Endothelial cell of umbilical vein (primary cell): ENCODE results near the gene MPP3.

Source experiments
- EZH2 ChIP-seq: IDR thresholded peaks from 2 replicates; pipeline ENCODE4 v1.6.1; 2012; ENCODE audit warnings: borderline replicate concordance, low read depth, mild to moderate bottlenecking, moderate library complexity, low read length, inconsistent platforms; ENCODE audit not compliant: severe bottlenecking
- FOS ChIP-seq: IDR thresholded peaks from 2 replicates; pipeline ENCODE4 v1.6.1; 2011; ENCODE audit warnings: mild to moderate bottlenecking, low read length, moderate library complexity, borderline replicate concordance; ENCODE audit not compliant: insufficient read depth
- JUN ChIP-seq: IDR thresholded peaks from 2 replicates; pipeline ENCODE4 v1.6.1; 2011; ENCODE audit warnings: borderline replicate concordance, low read depth; ENCODE audit not compliant: insufficient read length, insufficient read depth
- MYC ChIP-seq: IDR thresholded peaks from one replicate; pipeline ENCODE4 v1.6.1; 2011; ENCODE audit warnings: mild to moderate bottlenecking, low read depth, low read length
- POLR2A ChIP-seq: IDR thresholded peaks from 2 replicates; pipeline ENCODE4 v1.6.1; 2012; ENCODE audit warnings: low read depth, mild to moderate bottlenecking, control low read depth, low read length
- POLR2AphosphoS5 ChIP-seq: IDR thresholded peaks from 2 replicates; pipeline ENCODE4 v1.6.1; 2012; ENCODE audit warnings: low read depth, mild to moderate bottlenecking, control low read depth, low read length, moderate library complexity; ENCODE audit not compliant: insufficient read depth
- TF ChIP-seq, protein P1 (sequence below), 2 donors: IDR thresholded peaks; 1 replicate in 1 of 2; 2 replicates in 1 of 2; pipeline ENCODE4 v1.5.1; 2011; ENCODE audit warnings: low read length in 2 of 2, mild to moderate bottlenecking in 2 of 2, moderate library complexity in 2 of 2, control low read depth in 1 of 2, inconsistent platforms in 1 of 2, low read depth in 1 of 2; ENCODE audit not compliant: insufficient read depth in 1 of 2; ENCODE audit errors: extremely low read depth in 1 of 2
- TF ChIP-seq, protein P2 (sequence below): IDR thresholded peaks from 2 replicates; pipeline ENCODE4 v1.6.1; 2011; ENCODE audit not compliant: insufficient read depth, insufficient read length

DNA sequence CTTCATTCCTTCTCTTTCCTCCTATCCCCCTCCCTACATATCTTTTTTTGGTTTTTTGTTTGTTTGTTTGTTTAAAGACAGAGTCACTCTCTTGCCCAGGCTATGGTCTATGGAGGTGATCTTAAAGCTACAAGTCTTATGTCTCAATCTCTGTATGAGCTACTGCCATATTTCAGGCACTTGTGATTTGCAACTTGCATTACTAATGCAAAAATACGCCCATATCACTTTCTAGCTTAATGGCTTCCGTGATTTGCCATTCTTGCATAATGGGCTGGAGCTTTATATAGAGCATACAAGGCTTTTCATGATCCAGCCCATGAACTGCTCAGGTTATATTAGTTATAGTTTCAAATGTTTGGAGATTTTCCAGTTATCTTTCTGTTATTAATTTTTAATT lies 45.2 kb downstream of the MPP3 start:
- TF ChIP-seq, protein P1, sequence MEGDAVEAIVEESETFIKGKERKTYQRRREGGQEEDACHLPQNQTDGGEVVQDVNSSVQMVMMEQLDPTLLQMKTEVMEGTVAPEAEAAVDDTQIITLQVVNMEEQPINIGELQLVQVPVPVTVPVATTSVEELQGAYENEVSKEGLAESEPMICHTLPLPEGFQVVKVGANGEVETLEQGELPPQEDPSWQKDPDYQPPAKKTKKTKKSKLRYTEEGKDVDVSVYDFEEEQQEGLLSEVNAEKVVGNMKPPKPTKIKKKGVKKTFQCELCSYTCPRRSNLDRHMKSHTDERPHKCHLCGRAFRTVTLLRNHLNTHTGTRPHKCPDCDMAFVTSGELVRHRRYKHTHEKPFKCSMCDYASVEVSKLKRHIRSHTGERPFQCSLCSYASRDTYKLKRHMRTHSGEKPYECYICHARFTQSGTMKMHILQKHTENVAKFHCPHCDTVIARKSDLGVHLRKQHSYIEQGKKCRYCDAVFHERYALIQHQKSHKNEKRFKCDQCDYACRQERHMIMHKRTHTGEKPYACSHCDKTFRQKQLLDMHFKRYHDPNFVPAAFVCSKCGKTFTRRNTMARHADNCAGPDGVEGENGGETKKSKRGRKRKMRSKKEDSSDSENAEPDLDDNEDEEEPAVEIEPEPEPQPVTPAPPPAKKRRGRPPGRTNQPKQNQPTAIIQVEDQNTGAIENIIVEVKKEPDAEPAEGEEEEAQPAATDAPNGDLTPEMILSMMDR (IDR thresholded peaks at IDR 0.05; ENCODE audit: extremely low read depth in 1 of 2, insufficient read depth in 1 of 2, low read depth in 1 of 2, low read length in 2 of 2), result no peak
- no peak for TF ChIP-seq JUN
- TF ChIP-seq POLR2A, result no peak
- no peak for TF ChIP-seq POLR2AphosphoS5
- no peak for TF ChIP-seq FOS
- no peak for TF ChIP-seq EZH2
- TF ChIP-seq MYC, result no peak
- TF ChIP-seq, protein P2, sequence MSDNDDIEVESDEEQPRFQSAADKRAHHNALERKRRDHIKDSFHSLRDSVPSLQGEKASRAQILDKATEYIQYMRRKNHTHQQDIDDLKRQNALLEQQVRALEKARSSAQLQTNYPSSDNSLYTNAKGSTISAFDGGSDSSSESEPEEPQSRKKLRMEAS, result no peak
